Thymus (tissue), 11 donors: ENCODE measurements around the gene AP2A1. TPM values are rescaled to one million over a fixed set of nuclear protein-coding genes. Genes with fewer than 3 reads are reported as not detected.

ENCODE experiments used
- DNase-seq, 9 donors: peaks; one replicate each; pipeline ENCODE4 v3.0.0-alpha.2; 2013; ENCODE audit warnings: low spot score in 9 of 9, low read depth in 6 of 9, missing footprints in 1 of 9
- H3K27ac ChIP-seq, 2 donors: one replicate each; pipeline ENCODE4 v1.5.1; 2013; ENCODE audit warnings: control low read depth in 1 of 2, low read depth in 1 of 2, low read length in 1 of 2, mild to moderate bottlenecking in 1 of 2, moderate library complexity in 1 of 2
- H3K27me3 ChIP-seq, 2 donors: one replicate each; pipeline ENCODE4 v1.5.1; 2013; ENCODE audit warnings: low read length in 1 of 2; ENCODE audit not compliant: control insufficient read depth in 2 of 2, insufficient read depth in 1 of 2
- H3K36me3 ChIP-seq, 2 donors: one replicate each; pipeline ENCODE4 v1.5.1; 2013; ENCODE audit warnings: low read length in 1 of 2, mild to moderate bottlenecking in 1 of 2, moderate library complexity in 1 of 2; ENCODE audit not compliant: control insufficient read depth in 2 of 2, insufficient read depth in 2 of 2
- H3K4me1 ChIP-seq, 2 donors: one replicate each; pipeline ENCODE4 v1.5.1; 2013; ENCODE audit warnings: low read length in 2 of 2; ENCODE audit not compliant: control insufficient read depth in 2 of 2, insufficient read depth in 2 of 2
- H3K4me3 ChIP-seq, 2 donors: one replicate each; pipeline ENCODE4 v1.5.1; 2013; ENCODE audit warnings: low read length in 2 of 2, control low read depth in 1 of 2, mild to moderate bottlenecking in 1 of 2
- H3K9me3 ChIP-seq, 2 donors: one replicate each; pipeline ENCODE4 v1.5.1; 2013; ENCODE audit warnings: low read length in 1 of 2, mild to moderate bottlenecking in 1 of 2; ENCODE audit not compliant: control insufficient read depth in 2 of 2, insufficient read depth in 1 of 2
- WGBS: extraction: QIAGEN DNeasy Blood & Tissue Kit; methylation state at CpG from one replicate; pipeline ENCODE4 v1.1.7; 2013; 5-methylcytosine and 5-hydroxymethylcytosine counted together
- polyA plus RNA-seq: library from polyadenylated mRNA; stranded (reverse); fragments of 200-250 nt; gene quantifications from one replicate; pipeline ENCODE4 v1.2.3, GENCODE V29; 2013
- total RNA-seq: library from RNA; stranded (reverse); fragments of 120-200 nt; gene quantifications from one replicate; pipeline ENCODE4 v1.2.4, GENCODE V29; 2013
- donor health status: healthy.

Gene AP2A1
- total and polyA plus RNA-seq, 2 donors, result 16.5 to 26.5 TPM

DNA sequence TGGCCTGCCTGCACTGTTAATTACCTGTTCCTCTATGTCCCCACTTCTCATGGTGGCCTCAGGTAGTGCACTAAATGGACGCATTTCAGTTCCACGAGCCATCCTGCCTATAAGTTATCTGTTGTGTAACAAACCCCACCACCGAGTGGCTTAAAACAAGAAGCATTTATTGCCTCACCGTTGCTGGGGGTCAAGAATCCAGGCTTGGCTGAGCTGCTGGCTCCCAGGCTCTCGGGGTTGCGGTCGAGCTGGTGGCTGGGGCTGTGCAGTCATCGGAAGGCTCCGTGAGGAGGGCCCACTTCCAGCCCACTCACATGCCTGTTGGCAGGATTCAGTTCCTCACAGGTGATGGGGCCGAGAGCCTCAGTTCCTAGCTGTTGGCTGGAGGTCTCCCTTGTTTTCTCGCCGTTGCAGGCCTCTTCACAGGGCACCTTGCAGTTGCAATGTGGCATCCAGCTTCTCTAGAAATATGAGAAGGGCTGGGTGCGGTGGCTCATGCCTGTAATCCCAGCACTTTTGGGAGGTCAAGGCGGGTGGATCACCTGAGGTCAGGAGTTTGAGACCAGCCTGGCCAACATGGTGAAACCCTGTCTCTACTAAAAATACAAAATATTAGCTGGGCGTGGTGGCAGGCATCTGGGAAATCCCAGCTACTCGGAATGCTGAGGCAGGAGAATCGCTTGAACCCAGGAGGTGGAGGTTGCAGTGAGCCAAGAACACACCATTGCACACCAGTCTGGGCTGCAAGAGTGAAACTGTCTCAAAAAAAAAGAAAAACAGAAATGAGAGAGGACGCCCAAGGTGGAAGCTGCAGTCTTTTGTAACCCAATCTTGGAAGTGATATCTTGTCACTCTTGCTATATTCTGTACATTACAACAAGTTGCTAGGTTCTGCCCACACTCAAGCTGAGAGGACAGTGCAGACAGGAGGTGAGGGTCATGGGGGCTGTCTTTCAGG lies 77.6 kb downstream of the AP2A1 start:
- Histone ChIP-seq H3K27ac (no peak overlapping the region), H3K27me3 (no peaks in the 10 kb centered on the region), H3K4me1 (peaks cover 0 to 3% of the 10 kb centered on the region in 2 donors), H3K36me3 (peaks cover 15 to 16% of the 10 kb centered on the region in 2 donors), H3K4me3 (no peak overlapping the region), H3K9me3 (peaks cover 0 to 5% of the 10 kb centered on the region in 2 donors)
- WGBS, result 94% methylated on average over 18 of the region's 18 CpGs
- DNase-seq, result no peak

DNA sequence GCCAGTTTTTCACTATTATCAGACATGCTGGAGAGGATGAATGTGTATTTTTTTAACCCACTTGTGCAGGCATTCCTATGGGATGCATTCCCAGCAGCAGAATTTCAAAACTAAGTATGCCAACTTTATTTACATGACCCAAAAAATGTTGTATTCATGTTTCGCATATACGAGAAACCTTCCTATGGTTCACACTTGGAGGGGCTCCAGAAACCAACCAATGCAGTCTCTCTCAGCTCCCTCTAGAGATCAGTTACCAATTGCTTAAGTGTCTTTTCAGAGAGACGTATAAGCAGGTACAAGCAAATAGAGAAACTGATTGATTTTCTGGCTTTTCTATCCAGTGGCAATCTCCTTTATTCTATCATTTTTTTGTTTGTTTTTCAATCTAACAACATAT lies 78.6 kb downstream of the AP2A1 start:
- H3K4me3 ChIP-seq, result no peak overlapping the region
- DNase-seq, result no peak
- no peak overlapping the region for H3K27ac ChIP-seq
- H3K27me3 ChIP-seq, result no peaks in the 10 kb centered on the region
- peaks cover 0 to 7% of the 10 kb centered on the region in 2 donors for H3K4me1 ChIP-seq
- H3K36me3 ChIP-seq, result peaks cover 6 to 7% of the 10 kb centered on the region in 2 donors
- peaks cover 0 to 6% of the 10 kb centered on the region in 2 donors for H3K9me3 ChIP-seq
- WGBS, result 93% methylated on average over 3 of the region's 3 CpGs

DNA sequence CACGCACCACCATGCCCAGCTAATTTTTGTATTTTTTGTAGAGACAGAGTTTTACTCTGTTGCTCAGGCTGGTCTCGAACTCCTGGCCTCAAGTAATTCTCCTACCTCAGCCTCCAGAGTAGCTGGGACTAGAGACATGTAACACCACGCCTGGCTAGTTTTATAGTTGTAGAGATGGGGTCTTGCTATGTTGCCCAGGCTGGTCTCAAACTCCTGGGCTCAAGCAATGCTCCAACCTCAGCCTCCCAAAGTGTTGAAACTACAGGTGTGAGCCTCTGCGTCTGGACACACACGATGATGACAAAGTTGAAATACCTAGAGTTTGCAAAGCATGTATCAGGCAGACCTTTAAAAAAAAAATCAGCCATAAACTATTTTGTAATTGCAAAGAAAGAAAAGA lies 79.6 kb downstream of the AP2A1 start:
- no peak overlapping the region for H3K4me3 ChIP-seq
- H3K36me3 ChIP-seq, result no peaks in the 10 kb centered on the region
- H3K4me1 ChIP-seq, result peaks cover 0 to 8% of the 10 kb centered on the region in 2 donors
- H3K27me3 ChIP-seq, result no peaks in the 10 kb centered on the region
- no peak for DNase-seq
- H3K27ac ChIP-seq, result no peak overlapping the region
- H3K9me3 ChIP-seq, result peaks cover 0 to 6% of the 10 kb centered on the region in 2 donors
- WGBS, result 88% methylated on average over 5 of the region's 5 CpGs

DNA sequence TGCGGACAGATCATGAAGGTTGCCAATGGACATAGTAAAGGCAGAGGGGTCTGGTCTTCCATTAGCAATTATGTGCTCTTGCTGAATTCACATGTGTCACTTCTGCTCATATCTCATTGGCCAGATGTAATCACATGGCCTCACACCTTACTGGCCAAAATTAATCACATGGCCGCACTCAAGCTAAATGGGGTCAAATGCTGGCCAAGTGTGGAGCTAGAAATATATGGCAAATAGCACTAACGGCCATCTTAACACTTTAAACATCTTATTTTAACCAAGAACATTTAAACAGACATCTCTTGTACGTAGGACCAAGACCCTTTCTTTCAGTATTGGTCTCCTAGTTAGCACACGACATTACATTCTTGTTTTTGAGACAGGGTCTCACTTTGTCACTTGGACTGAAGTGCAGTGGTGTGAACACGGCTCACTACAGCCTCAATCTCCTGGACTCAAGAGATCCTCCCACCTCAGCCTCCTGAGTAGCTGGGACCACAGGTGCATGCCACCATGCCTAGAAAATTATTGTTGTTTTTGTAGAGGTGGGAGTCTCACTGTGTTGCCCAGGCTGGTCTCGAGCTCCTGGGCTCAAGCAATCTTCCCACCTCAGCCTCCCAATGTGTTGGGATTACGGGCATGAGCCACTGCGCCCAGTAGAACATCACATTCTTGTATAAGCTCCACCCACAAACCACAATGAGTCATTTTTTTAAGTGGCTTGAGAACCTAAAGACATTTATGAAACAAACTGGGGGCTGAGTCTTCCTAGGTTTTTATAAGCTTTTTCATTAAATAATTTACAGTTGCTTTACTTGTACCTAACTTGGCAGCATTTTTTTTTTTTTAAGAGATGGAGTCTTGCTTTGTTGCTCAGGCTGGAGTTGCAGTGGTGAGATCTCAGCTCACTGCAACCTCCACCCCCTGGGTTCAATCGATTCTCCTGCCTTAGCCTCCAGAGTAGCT lies 81.2 kb downstream of the AP2A1 start:
- no peak overlapping the region for H3K27ac ChIP-seq
- 78% methylated on average over 10 of the region's 10 CpGs for WGBS
- peaks cover 8 to 19% of the 10 kb centered on the region in 2 donors for H3K4me1 ChIP-seq

DNA sequence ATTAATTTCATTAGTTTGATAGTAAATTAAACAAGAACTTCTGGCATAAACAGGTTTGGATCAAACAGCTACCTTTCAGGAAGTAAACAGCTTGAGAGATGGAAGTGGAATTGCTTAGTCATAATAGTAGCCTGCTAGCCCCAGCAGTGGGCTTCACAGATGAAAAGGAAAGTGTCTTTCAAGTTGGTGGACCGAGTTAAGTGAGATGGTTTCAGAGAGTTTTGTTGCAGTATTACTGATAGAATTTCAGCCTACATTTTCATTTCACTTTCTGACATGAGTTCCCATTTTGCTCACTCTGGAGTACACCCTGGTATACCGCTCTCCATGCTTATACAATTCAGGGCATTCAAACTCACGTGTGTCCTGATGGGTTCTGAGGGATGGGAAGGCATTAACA lies 82.1 kb downstream of the AP2A1 start:
- no peaks in the 10 kb centered on the region for H3K36me3 ChIP-seq
- peaks cover 0 to 5% of the 10 kb centered on the region in 2 donors for H3K27me3 ChIP-seq
- H3K9me3 ChIP-seq, result peaks cover 0 to 6% of the 10 kb centered on the region in 2 donors
- peaks cover 8 to 27% of the 10 kb centered on the region in 2 donors for H3K4me1 ChIP-seq
- no peak overlapping the region for H3K4me3 ChIP-seq
- WGBS, result 94% methylated on average over 3 of the region's 3 CpGs
- no peak for DNase-seq
- no peak overlapping the region for H3K27ac ChIP-seq

More for the DNA sequence above, 81.2 kb downstream of the AP2A1 start:
- Histone ChIP-seq H3K36me3 (no peaks in the 10 kb centered on the region), H3K4me3 (no peak overlapping the region), H3K9me3 (peaks cover 0 to 6% of the 10 kb centered on the region in 2 donors), H3K27me3 (peaks cover 0 to 5% of the 10 kb centered on the region in 2 donors)
- peak in 1 of 9 donors; percentile 24 for DNase-seq

DNA sequence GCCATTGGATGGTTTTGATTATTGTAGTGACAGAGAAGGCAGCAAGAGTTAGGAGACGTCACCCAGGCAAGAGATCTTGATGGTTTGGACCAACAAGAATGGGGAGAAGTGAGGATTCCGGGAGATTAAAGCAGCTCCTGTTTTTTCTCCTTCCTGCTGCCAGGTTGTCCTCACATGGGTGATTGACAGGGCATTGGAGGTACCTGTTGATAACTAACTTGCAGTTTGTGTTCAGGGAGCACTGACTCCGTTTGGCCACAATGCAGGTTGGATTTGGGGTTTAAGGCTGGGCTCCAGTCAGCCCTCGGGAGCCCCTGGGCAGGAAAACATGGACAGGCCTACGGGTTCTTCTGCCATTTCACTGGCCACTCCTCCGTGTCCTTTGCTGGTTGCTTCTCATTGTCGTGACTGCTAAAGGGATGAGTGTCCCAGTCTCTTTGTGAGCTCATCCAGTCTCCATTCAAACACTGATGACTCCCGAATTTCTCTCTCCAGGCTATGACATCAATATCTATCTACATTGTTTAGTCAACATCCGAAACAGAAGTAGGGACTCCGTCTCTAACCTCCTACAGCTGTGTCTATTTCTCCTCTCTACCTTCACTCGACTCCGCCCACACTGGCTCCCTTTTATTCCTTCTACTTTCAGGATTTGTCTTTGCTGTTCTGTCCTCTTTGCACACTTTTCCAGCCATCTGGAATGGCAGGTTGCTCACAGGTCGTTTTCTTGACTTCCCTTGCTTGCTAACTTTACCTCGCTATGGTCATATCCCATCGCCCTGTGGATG lies 82.8 kb downstream of the AP2A1 start:
- H3K27me3 ChIP-seq, result peaks cover 0 to 5% of the 10 kb centered on the region in 2 donors
- 95% methylated on average over 15 of the region's 15 CpGs for WGBS
- no peak overlapping the region for H3K4me3 ChIP-seq
- no peak overlapping the region for H3K27ac ChIP-seq
- H3K36me3 ChIP-seq, result peaks cover 3 to 6% of the 10 kb centered on the region in 2 donors
- peaks cover 8 to 28% of the 10 kb centered on the region in 2 donors for H3K4me1 ChIP-seq
- no peak for DNase-seq
- peaks cover 0 to 6% of the 10 kb centered on the region in 2 donors for H3K9me3 ChIP-seq

DNA sequence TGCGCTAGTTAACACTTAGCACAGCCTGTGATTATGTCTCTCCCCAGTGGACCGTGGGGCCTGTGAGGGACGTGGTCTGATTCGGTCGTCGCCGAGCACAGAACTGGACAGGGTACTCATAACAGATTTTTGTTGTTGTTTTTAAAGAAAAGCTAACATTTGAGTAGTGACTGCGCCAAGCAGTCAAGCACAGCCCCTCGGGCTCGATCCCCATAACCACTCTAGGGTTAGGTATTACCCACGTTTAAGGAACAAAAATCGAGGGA lies 83.4 kb downstream of the AP2A1 start:
- Histone ChIP-seq H3K9me3 (peaks cover 0 to 6% of the 10 kb centered on the region in 2 donors), H3K27me3 (peaks cover 0 to 5% of the 10 kb centered on the region in 2 donors), H3K27ac (no peak overlapping the region), H3K4me3 (peak overlapping the region; percentile 89 to 92), H3K36me3 (peaks cover 7 to 9% of the 10 kb centered on the region in 2 donors), H3K4me1 (peaks cover 8 to 28% of the 10 kb centered on the region in 2 donors)
- 69% methylated on average over 12 of the region's 12 CpGs for WGBS
- DNase-seq, result no peak

DNA sequence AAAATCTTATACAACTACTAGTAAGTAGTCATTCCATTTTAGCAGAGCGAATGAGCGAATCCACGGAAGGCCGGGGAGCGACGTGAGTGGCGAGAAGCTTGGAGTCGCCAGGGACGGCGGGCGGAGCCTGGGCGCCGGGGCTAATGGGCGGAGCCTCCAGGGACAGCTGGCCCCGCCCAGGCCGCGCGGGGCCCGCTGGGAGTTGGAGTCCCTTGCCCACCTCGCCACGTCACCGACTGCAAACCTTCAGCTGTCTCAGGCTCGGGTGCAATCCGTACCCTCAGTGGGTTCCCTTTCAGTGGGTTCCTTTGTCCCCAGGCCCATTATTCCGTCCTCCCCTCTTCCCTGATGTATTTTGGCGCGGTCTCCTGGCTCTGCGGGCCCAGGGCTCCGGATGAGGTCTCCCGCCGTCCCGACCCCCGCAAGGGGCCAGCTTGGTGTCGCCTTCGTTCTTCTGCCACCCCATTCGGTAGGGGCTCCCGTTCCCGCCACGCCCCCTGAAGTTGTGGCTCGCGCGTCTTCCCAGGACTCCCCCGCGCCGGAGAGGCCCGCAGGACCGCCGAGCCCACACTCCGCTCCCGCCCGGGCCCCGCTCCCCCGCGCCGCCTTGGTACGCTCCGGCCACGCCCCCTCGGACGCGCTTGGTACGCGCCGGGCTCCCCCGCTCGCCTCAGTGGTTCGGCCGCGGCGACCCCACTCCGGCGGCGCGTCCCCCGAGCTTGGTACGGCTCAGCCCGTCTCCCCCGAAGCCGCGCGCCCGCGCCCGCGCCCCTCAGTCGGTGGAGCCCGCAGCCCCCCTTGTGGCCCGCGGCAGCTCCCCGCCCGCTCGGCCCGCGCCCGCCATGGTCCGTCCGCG lies 83.9 kb downstream of the AP2A1 start, which contains the start of gene PTOV1:
Gene PTOV1, plus strand, starts transcription at position 673 of the 856 bp plus-strand sequence.
- peak; percentile 73 to 93 (median 81) for DNase-seq
- Histone ChIP-seq H3K27me3 (peaks cover 0 to 5% of the 10 kb centered on the region in 2 donors), H3K9me3 (peaks cover 0 to 6% of the 10 kb centered on the region in 2 donors), H3K36me3 (peaks cover 13 to 14% of the 10 kb centered on the region in 2 donors), H3K4me3 (peak within 1 kb of the TSS; percentile 89 to 92), H3K4me1 (peaks cover 8 to 28% of the 10 kb centered on the region in 2 donors), H3K27ac (peak within 1 kb of the TSS; percentile 96 to 99)
- WGBS, result under 1% methylated on average over 98 of the region's 98 CpGs
